T-helper 17 cell (primary cell): ENCODE data around the gene TMEM207. TPM values are rescaled to one million over a fixed set of nuclear protein-coding genes. Genes with fewer than 3 reads are reported as not detected.

Source experiments
- ATAC-seq: fragments of 150-1000 bp; cut with Tn5 transposase; 2 replicates; pipeline ENCODE4 v1.10.0; 2021; ENCODE audit warnings: mild to moderate bottlenecking, moderate library complexity
- DNase-seq, 3 donors: peaks; one replicate each; pipeline versions ENCODE4 v3.0.0 to v3.0.0-alpha.2; 2020 to 2021
- H3K9me3 ChIP-seq: one replicate; pipeline ENCODE4 v1.7.0; 2013; ENCODE audit warnings: low read length, mild to moderate bottlenecking; ENCODE audit not compliant: control insufficient read depth, poor library complexity, severe bottlenecking
- H3K27ac Mint-ChIP-seq: one replicate; pipeline ENCODE4 v1.8.0; 2022; ENCODE audit warnings: mild to moderate bottlenecking, moderate library complexity, mixed read lengths
- H3K27me3 Mint-ChIP-seq: one replicate; pipeline ENCODE4 v1.8.0; 2022; ENCODE audit warnings: mixed read lengths
- H3K36me3 Mint-ChIP-seq: one replicate; pipeline ENCODE4 v1.8.0; 2022; ENCODE audit warnings: low read depth, mixed read lengths
- H3K4me1 Mint-ChIP-seq: one replicate; pipeline ENCODE4 v1.8.0; 2022; ENCODE audit warnings: mild to moderate bottlenecking, mixed read lengths
- H3K4me3 Mint-ChIP-seq: one replicate; pipeline ENCODE4 v1.8.0; 2022; ENCODE audit warnings: mild to moderate bottlenecking, moderate library complexity, mixed read lengths
- total RNA-seq, 4 donors: library from RNA in 2 of 4; stranded (reverse) in 2 of 4; gene quantifications; one replicate each; pipeline ENCODE4 v1.2.3 and lab custom pipeline; 2022 to 2026

The TMEM207 gene
- total RNA-seq, 2 donors from 2014 or later: not detected

DNA sequence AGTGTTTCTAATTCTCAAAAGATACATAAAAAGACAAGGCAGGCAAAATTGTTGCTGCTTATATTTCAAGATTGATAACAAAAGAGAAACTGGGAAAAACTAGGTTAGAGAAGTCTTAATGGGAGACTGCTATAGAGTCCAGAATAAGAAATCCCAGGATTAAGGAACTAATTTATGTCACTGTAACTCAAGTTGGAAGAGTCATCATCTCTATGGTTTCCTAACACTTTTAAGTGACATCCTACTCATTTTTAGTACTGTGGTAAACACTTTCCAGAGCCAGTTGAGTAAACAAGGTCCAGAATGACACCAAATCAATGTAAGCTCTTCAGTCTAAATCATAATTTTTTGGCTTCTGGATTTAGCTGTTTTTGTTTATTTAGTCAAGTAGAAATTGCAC is 53.7 kb downstream of the TMEM207 start:
- H3K9me3 ChIP-seq: no peaks in the 10 kb centered on the region
- ATAC-seq (no peak), DNase-seq (no peak)
- peaks cover 2% of the 10 kb centered on the region for H3K4me1 Mint-ChIP-seq
- H3K36me3 Mint-ChIP-seq: no peaks in the 10 kb centered on the region
- H3K4me3 Mint-ChIP-seq: no peak overlapping the region
- H3K27me3 Mint-ChIP-seq: peaks cover 9% of the 10 kb centered on the region
- H3K27ac Mint-ChIP-seq: no peak overlapping the region

GRCh38 chr3:190388703-190389102 is 61.0 kb downstream of the TMEM207 start:
- H3K4me1 Mint-ChIP-seq: no peaks in the 10 kb centered on the region
- no peaks in the 10 kb centered on the region for H3K9me3 ChIP-seq
- ATAC-seq (no peak), DNase-seq (no peak)
- no peak overlapping the region for H3K27ac Mint-ChIP-seq
- H3K36me3 Mint-ChIP-seq: no peaks in the 10 kb centered on the region
- peaks cover 11% of the 10 kb centered on the region for H3K27me3 Mint-ChIP-seq
- H3K4me3 Mint-ChIP-seq: no peak overlapping the region

DNA sequence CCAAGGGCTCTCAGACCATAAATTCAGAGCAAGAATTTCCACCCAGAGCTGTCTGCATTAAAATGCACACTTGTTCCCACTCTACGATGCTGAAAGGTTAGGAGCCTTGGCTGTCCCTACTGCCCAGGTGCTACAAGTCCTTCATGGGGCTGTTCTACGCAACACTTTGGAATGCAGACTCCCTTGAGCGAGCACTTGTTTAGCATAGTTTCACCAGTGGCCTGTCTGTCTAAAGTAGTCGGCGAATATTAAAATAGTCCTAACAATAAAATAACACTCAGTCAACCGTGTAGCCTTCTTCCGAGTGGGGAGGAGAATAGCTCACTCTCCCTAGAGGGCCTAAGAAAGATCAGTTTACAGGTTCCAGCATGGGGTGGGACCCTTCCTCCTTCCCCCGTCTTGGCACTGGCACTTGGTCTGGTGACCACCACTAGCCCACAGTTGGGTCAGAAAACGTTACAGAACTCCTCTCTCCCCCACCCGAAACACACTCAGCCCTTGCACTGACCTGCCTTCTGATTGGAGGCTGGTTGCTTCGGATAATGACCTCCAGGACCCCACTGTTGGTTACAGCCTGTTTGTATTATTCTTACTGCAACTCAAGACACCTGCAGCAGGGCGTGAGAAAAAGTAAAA is 62.0 kb downstream of the TMEM207 start, which contains the start of gene CLDN16:
CLDN16 (plus strand) TSS at position 586 of the 636 bp plus-strand sequence. CDS start 167 bp downstream, outside the sequence.
- H3K9me3 ChIP-seq: no peaks in the 10 kb centered on the region
- DNase-seq (no peak), ATAC-seq (no peak)
- Mint-ChIP-seq H3K27ac (no peak within 1 kb of the TSS), H3K4me3 (no peak within 1 kb of the TSS), H3K36me3 (no peaks in the 10 kb centered on the region), H3K27me3 (peaks cover 11% of the 10 kb centered on the region), H3K4me1 (no peaks in the 10 kb centered on the region)

GRCh38 chr3:190385731-190386688 is 63.7 kb downstream of the TMEM207 start:
- Mint-ChIP-seq H3K36me3 (no peaks in the 10 kb centered on the region), H3K27me3 (peaks cover 11% of the 10 kb centered on the region), H3K4me3 (no peak overlapping the region), H3K4me1 (no peaks in the 10 kb centered on the region), H3K27ac (no peak overlapping the region)
- ATAC-seq (no peak), DNase-seq (no peak)
- no peaks in the 10 kb centered on the region for H3K9me3 ChIP-seq

- no peak for DNase-seq
- no peak for ATAC-seq
- no peaks in the 10 kb centered on the region for H3K9me3 ChIP-seq
- H3K4me1 Mint-ChIP-seq: no peaks in the 10 kb centered on the region
- no peak overlapping the region for H3K27ac Mint-ChIP-seq
- peaks cover 11% of the 10 kb centered on the region for H3K27me3 Mint-ChIP-seq
- H3K36me3 Mint-ChIP-seq: no peaks in the 10 kb centered on the region
- no peak overlapping the region for H3K4me3 Mint-ChIP-seq
Observed at GRCh38 chr3:190384309-190384756, 65.4 kb downstream of the TMEM207 start.

- no peaks in the 10 kb centered on the region for H3K4me1 Mint-ChIP-seq
- no peak for ATAC-seq
- no peaks in the 10 kb centered on the region for H3K36me3 Mint-ChIP-seq
- no peaks in the 10 kb centered on the region for H3K27me3 Mint-ChIP-seq
- DNase-seq: no peak
- no peak overlapping the region for H3K27ac Mint-ChIP-seq
- no peaks in the 10 kb centered on the region for H3K9me3 ChIP-seq
- H3K4me3 Mint-ChIP-seq: no peak overlapping the region
Observed at GRCh38 chr3:190382082-190382481, 67.6 kb downstream of the TMEM207 start.

GRCh38 chr3:190381441-190381840 is 68.3 kb downstream of the TMEM207 start:
- Mint-ChIP-seq H3K36me3 (no peaks in the 10 kb centered on the region), H3K27me3 (peaks cover 5% of the 10 kb centered on the region), H3K27ac (no peak overlapping the region), H3K4me1 (no peaks in the 10 kb centered on the region), H3K4me3 (no peak overlapping the region)
- H3K9me3 ChIP-seq: no peaks in the 10 kb centered on the region
- ATAC-seq: no peak
- DNase-seq: no peak

DNA sequence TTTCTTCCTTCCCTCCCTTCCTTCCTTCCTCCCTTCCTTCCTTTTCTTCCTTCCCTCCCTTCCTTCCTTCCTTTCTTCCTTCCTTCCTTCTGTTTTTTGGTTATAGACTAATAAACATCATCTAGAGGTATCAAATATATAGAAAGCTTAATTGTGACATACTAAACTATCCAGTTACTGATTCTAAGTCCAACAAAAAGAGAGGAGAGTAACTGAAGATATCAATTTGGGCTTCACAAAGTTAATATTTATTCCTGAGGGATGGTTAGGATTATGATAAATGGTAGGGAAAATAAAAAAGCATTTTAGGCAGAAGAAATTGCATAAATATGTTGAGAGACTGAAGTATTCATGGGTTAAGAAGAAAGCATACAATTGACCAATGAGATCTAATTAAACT is 69.5 kb downstream of the TMEM207 start:
- Mint-ChIP-seq H3K27ac (no peak overlapping the region), H3K4me1 (no peaks in the 10 kb centered on the region), H3K36me3 (no peaks in the 10 kb centered on the region), H3K27me3 (peaks cover 13% of the 10 kb centered on the region), H3K4me3 (no peak overlapping the region)
- ATAC-seq: no peak
- H3K9me3 ChIP-seq: no peaks in the 10 kb centered on the region
- DNase-seq: no peak

Other genes with a start within 250 kb of the TMEM207 start
- gene CLDN1, start 127.5 kb downstream of the TMEM207 start, total RNA-seq: not detected
- gene CLDN16, start 61.7 kb downstream of the TMEM207 start, total RNA-seq: not detected
- 10 to 100 TPM; 11.3 to 19.2 TPM for gene IL1RAP, start 64.2 kb upstream of the TMEM207 start, total RNA-seq